ENCODE results near the gene TBC1D10B. TPM values are rescaled to one million over a fixed set of nuclear protein-coding genes. Genes with fewer than 3 reads are reported as not detected.

The TBC1D10B gene
- total and polyA plus RNA-seq, 9 donors: 18.4 to 46.9 (median 35.2) TPM

DNA sequence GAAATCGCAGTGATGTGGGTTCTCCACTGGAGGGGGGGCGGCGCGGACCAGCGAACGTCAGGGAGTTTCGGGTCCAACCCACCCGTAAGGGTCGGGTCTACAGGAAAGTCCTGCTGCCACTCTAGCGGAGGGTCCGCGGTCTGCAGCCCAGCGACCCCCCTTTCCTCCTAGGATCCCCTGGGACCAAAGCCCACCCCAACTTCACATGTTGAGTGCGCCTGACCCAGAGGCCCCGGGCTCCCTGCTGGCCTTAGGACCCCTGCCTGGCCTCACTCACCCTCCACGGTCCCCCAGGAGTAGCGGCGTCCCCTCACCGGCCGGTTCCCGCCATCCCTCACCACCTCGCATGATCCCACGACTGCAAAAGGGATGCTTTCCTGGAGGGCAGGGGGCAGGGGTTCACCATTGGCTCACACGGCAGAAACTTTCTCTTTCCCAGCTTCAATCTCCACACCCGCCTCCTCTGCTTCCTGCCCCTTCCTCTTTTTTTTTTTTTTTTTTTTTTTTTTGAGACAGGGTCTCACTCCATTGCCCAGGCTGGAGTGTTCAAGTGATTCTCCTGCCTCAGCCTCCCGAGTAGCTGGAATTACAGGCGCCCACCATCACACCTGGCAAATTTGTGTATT is 9.0 kb upstream of the TBC1D10B start:
- no peaks in the 10 kb centered on the region for H3K9me3 ChIP-seq
- no peaks in the 10 kb centered on the region for H3K27me3 ChIP-seq
- H3K4me3 ChIP-seq: peak overlapping the region; percentile 88
- intact Hi-C loops (cut with DNase I): loop anchor here in 1 of 4 donors (10.0 kb wide), 1 partner anchor 276 kb away; the partner anchor contains the start of genes FBRS and PRR14
- TF ChIP-seq, protein P1, sequence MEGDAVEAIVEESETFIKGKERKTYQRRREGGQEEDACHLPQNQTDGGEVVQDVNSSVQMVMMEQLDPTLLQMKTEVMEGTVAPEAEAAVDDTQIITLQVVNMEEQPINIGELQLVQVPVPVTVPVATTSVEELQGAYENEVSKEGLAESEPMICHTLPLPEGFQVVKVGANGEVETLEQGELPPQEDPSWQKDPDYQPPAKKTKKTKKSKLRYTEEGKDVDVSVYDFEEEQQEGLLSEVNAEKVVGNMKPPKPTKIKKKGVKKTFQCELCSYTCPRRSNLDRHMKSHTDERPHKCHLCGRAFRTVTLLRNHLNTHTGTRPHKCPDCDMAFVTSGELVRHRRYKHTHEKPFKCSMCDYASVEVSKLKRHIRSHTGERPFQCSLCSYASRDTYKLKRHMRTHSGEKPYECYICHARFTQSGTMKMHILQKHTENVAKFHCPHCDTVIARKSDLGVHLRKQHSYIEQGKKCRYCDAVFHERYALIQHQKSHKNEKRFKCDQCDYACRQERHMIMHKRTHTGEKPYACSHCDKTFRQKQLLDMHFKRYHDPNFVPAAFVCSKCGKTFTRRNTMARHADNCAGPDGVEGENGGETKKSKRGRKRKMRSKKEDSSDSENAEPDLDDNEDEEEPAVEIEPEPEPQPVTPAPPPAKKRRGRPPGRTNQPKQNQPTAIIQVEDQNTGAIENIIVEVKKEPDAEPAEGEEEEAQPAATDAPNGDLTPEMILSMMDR (IDR thresholded peaks at IDR 0.05): peak in 1 of 3 donors; percentile 12
- TF ChIP-seq EP300 (IDR thresholded peaks at IDR 0.05): no peak
- H3K4me1 ChIP-seq (ENCODE audit: insufficient read depth): peaks cover 4% of the 10 kb centered on the region
- H3K27ac ChIP-seq: peak overlapping the region; percentile 59 to 100
- WGBS, 3 donors: 24 to 54% (median 30%) methylated on average over 13 to 27 of the region's 27 CpGs
- DNase-seq: peak in 1 of 5 donors; percentile 49
- H3K36me3 ChIP-seq: no peaks in the 10 kb centered on the region

DNA sequence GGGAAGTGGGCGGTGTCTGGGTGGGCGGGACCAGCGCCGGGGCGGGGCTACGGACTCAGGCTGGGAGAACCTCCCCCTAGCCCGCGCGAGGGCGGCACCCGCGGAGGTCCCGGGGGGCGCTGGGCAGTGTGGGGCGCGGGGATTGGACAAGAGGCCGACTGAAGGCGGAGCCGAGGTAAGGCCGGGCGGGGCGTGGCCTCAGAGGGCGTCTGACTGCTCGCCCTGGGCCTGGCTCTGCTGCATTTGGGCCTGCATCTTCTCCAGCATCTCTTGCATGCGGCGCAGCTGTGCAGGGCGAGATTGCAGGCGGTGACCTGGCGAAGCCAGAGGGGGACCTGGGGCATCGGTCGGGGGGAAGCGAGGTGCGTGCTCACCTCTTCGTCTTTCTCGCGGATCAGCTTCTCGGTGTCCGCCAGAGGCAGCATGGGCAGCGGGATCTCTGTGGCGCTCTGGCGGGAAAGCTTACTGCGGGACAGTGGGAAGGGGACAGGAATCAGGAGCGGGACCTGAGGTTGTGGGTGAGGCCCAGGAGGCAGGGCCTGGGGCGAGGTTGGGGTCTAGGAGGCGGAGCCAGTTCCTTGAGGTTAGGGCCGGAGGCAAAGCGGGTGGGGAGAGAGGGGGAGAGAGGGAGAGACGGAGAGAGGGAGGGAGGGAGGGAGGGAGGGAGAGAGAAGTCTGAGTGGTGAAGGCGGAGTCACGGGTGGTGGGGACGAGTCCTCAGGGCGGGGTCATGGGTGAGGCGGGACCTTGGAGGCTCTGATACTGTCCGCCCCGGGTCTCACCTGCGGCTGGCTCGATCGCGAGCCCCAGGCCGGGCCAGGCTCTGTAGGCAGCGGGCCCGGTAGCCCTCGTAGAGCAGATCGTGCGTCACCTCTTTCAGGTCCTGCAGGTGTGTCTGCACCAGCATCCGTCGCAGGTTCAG is 8.2 kb upstream of the TBC1D10B start:
- intact Hi-C loops (cut with DNase I): loop anchor here in 1 of 4 donors (10.0 kb wide), 1 partner anchor 276 kb away; the partner anchor contains the start of genes FBRS and PRR14
- Histone ChIP-seq H3K27me3 (no peaks in the 10 kb centered on the region), H3K9me3 (no peaks in the 10 kb centered on the region), H3K4me3 (peak overlapping the region; percentile 88), H3K4me1 (ENCODE audit: insufficient read depth) (peaks cover 4% of the 10 kb centered on the region), H3K27ac (peak overlapping the region; percentile 99 to 100), H3K36me3 (no peaks in the 10 kb centered on the region)
- TF ChIP-seq POLR2A (IDR thresholded peaks at IDR 0.05) (no peak), EP300 (IDR thresholded peaks at IDR 0.05) (no peak)
- TF ChIP-seq, protein P1 (IDR thresholded peaks at IDR 0.05): no peak
- peak; percentile 99 to 100 (median 99) for DNase-seq
- WGBS, 3 donors: 0% methylated on average over 51 to 67 of the region's 67 CpGs

DNA sequence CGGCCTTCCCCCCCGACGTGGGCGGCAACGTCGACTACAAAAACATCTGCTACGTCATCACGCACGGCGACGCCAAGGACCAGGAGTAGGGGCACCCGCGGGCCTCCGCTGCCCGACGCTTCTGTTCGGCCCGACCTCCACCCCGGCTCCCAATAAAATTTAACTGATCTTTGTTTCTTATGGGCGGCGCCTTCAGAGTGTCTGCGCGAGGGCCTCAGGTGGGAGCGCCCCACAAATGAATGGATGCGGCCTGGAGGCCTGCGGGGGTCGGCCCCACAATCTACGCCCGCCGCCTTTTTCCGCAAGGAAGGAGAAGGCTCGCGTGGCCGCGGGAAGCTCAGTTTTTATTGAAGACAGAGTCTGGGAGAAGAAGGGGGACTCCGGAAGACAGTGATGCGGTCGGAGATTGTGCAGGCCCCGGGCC is 7.5 kb upstream of the TBC1D10B start:
- Histone ChIP-seq H3K36me3 (no peaks in the 10 kb centered on the region), H3K9me3 (no peaks in the 10 kb centered on the region), H3K27ac (peak overlapping the region; percentile 99 to 100), H3K4me1 (ENCODE audit: insufficient read depth) (peaks cover 4% of the 10 kb centered on the region), H3K27me3 (no peaks in the 10 kb centered on the region), H3K4me3 (peak overlapping the region; percentile 88)
- WGBS, 3 donors: 0% methylated on average over 39 of the region's 39 CpGs
- TF ChIP-seq EP300 (IDR thresholded peaks at IDR 0.05): no peak
- TF ChIP-seq, protein P1 (IDR thresholded peaks at IDR 0.05): peak in 1 of 3 donors; percentile 33
- peak; percentile 91 for TF ChIP-seq POLR2A (IDR thresholded peaks at IDR 0.05)
- DNase-seq: peak; percentile 96 to 98 (median 97)
- intact Hi-C loops (cut with DNase I): loop anchor here in 1 of 4 donors (10.0 kb wide), 1 partner anchor 277 kb away; the partner anchor contains the start of genes FBRS and PRR14

DNA sequence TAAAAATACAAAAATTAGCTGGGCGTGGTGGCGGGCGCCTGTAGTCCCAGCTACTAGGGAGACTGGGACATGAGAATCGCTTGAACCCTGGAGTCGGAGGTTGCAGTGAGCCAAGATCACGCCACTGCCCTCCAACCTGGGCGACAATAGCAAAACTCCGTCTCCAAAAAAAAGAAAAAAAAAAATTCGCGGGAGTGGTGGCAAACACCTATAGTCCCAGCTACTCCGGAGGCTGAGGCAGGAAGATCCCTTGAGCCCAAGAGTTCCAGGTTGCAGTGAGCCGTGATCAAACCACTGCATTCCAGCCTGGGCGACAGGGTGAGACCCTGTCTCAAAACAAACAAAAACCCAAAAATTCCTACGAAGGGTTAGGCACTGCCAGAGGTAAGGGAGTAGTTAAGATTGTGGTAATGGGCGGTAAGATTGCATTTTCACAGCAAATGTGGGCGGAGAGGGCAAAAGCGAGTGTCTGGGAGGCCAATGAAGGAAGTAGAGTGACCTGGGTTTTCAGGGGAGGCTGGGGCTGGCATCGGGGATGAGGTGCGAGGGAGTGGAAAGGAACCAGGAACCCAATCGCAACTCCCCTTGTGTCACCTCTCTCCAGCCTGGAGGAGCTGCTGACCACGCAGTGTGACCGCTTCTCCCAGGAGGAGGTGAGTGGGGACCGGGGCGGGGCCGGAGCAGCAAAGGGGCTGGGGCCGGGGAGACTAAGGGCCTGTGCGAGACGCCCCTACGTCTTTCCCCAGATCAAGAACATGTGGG is 6.9 kb upstream of the TBC1D10B start:
- Histone ChIP-seq H3K4me3 (peak overlapping the region; percentile 88), H3K27me3 (no peaks in the 10 kb centered on the region), H3K9me3 (no peaks in the 10 kb centered on the region), H3K36me3 (no peaks in the 10 kb centered on the region), H3K27ac (peak overlapping the region; percentile 99 to 100), H3K4me1 (ENCODE audit: insufficient read depth) (peaks cover 4% of the 10 kb centered on the region)
- TF ChIP-seq EP300 (IDR thresholded peaks at IDR 0.05) (no peak), POLR2A (IDR thresholded peaks at IDR 0.05) (no peak)
- TF ChIP-seq, protein P1 (IDR thresholded peaks at IDR 0.05): no peak
- 34 to 41% (median 35%) methylated on average over 28 to 29 of the region's 29 CpGs for WGBS, 3 donors
- intact Hi-C loops (cut with DNase I): loop anchor here in 1 of 4 donors (10.0 kb wide), 1 partner anchor 278 kb away; the partner anchor contains the start of genes FBRS and PRR14
- DNase-seq: no peak

Data from ovary (tissue), 9 donors.